Panc1 (cell line): ENCODE results near the gene ARMC8. TPM values are rescaled to one million over a fixed set of nuclear protein-coding genes. Genes with fewer than 3 reads are reported as not detected.

ENCODE experiments used
- ATAC-seq: fragments of 200-7000 bp; cut with Tn5 transposase; 2 replicates; pipeline ENCODE4 v1.9.1; 2020; ENCODE audit warnings: mild to moderate bottlenecking, moderate library complexity
- BruUV-seq: library from RNA; stranded (reverse); fragments of 400-500 nt; replicated peaks from 2 replicates; lab custom pipeline; 2021; lab: Mats Ljungman, UMichigan
- CTCF ChIA-PET: fragments of 300-600 bp; sonication (Branson Sonifier 250); formaldehyde crosslinking; loops from one replicate; lab custom pipeline; 2022; ENCODE audit warnings: antibody characterized with exemption; lab: Charles Lee
- POLR2A ChIA-PET: fragments of 300-600 bp; sonication (Branson Sonifier 250); formaldehyde crosslinking; loops from one replicate; lab custom pipeline; 2022; ENCODE audit warnings: antibody characterized with exemption; lab: Charles Lee
- DNase-seq: peaks from one replicate; pipeline ENCODE4 v3.0.0-alpha.2; 2010; ENCODE audit warnings: low read depth, low spot score
- H3K27ac ChIP-seq: 2 replicates; pipeline ENCODE4 v1.5.1; 2011; ENCODE audit warnings: mild to moderate bottlenecking, low read length, inconsistent platforms
- H3K27me3 ChIP-seq: fragments of 200-500 bp; sonication (Bioruptor generic); 2 replicates; pipeline ENCODE4 v1.6.0; 2014; ENCODE audit warnings: low read length, inconsistent platforms; ENCODE audit not compliant: control insufficient read depth, insufficient read depth
- H3K36me3 ChIP-seq: fragments of 200-500 bp; sonication (Bioruptor generic); 2 replicates; pipeline ENCODE4 v1.5.1; 2014; ENCODE audit warnings: inconsistent platforms, mild to moderate bottlenecking, low read length, moderate library complexity; ENCODE audit not compliant: control insufficient read depth, insufficient read depth
- H3K4me1 ChIP-seq: 2 replicates; pipeline ENCODE4 v1.5.1; 2011; ENCODE audit warnings: inconsistent platforms, mild to moderate bottlenecking, low read length, moderate library complexity; ENCODE audit not compliant: control insufficient read depth, insufficient read depth
- H3K4me3 ChIP-seq, 2 experiments: 2 replicates each; pipeline ENCODE4 v1.5.1; 2011 to 2012; ENCODE audit warnings: low read depth in 2 of 2, low read length in 2 of 2, mild to moderate bottlenecking in 2 of 2, inconsistent platforms in 1 of 2, moderate library complexity in 1 of 2
- H3K9me3 ChIP-seq: fragments of 200-500 bp; sonication (Bioruptor generic); 2 replicates; pipeline ENCODE4 v1.5.1; 2014; ENCODE audit warnings: low read depth, mild to moderate bottlenecking, inconsistent platforms, low read length, moderate library complexity; ENCODE audit not compliant: control insufficient read depth, insufficient read depth
- CTCF ChIP-seq: fragments of 450-650 bp; IDR thresholded peaks from 2 replicates; pipeline ENCODE4 v1.5.1; 2017; ENCODE audit warnings: mild to moderate bottlenecking
- POLR2AphosphoS5 ChIP-seq: IDR thresholded peaks from 2 replicates; pipeline ENCODE4 v1.6.1; 2012; ENCODE audit warnings: mild to moderate bottlenecking, low read depth, low read length, moderate library complexity
- REST ChIP-seq, 2 experiments: IDR thresholded peaks; 2 replicates each; pipeline ENCODE4 v1.6.1; 2011 to 2012; ENCODE audit warnings: low read depth in 2 of 2, control low read depth in 1 of 2, low read length in 1 of 2, mild to moderate bottlenecking in 1 of 2, moderate library complexity in 1 of 2; ENCODE audit not compliant: insufficient read depth in 1 of 2
- SIN3A ChIP-seq: IDR thresholded peaks from 2 replicates; pipeline ENCODE4 v1.6.1; 2012; ENCODE audit warnings: low read depth, mild to moderate bottlenecking, low read length, moderate library complexity, borderline replicate concordance; ENCODE audit not compliant: insufficient read depth
- in situ Hi-C: cut with HindIII; loops from 2 replicates; pipeline ENCODE4 v1.10.0; 2016; ENCODE audit warnings: low sequenced_read_pairs, low pct_unique_long_range_greater_than_20kb
- intact Hi-C: fragments of 100-400 bp; cut with micrococcal nuclease; formaldehyde crosslinking; loops from one replicate; pipeline ENCODE4 v1.10.0; 2022; ENCODE audit not compliant: unreplicated experiment
- total RNA-seq: library from RNA; stranded (reverse); gene quantifications from one replicate; pipeline ENCODE4 v1.2.1, GENCODE V29; 2021; ENCODE audit not compliant: unreplicated experiment

ARMC8 gene
- total RNA-seq, 1 experiment from 2014 or later, result 56.0 TPM

GRCh38 chr3:138329984-138330293 lies 142.8 kb downstream of the ARMC8 start:
- BruUV-seq, result no TSS peak
- in situ Hi-C loops, result no loop called here

GRCh38 chr3:138331143-138331894 lies 144.2 kb downstream of the ARMC8 start:
- H3K27ac ChIP-seq, result no peak overlapping the region
- BruUV-seq, result no TSS peak
- in situ Hi-C loops (no loop called here), intact Hi-C loops (loop anchor here (10.0 kb wide), 1 partner anchor 73 kb away; no protein-coding TSS in a partner anchor)
- CTCF ChIA-PET, result interaction anchor here (0.6 to 1.0 kb wide), 3 partner anchors 15 to 592 kb away, joined by 3 to 20 read pairs (median 6); no protein-coding TSS in a partner anchor
- H3K4me1 ChIP-seq, result peaks cover 7% of the 10 kb centered on the region; the same call in 1 of the 2 replicates
- no peak for ATAC-seq
- no peaks in the 10 kb centered on the region for H3K9me3 ChIP-seq
- H3K4me3 ChIP-seq, result no peak overlapping the region
- no peaks in the 10 kb centered on the region for H3K36me3 ChIP-seq
- TF ChIP-seq CTCF (peak; percentile 46), SIN3A (no peak)
- H3K27me3 ChIP-seq, result peaks cover 24% of the 10 kb centered on the region
- POLR2A ChIA-PET, result no interaction called here
- DNase-seq, result no peak

More at GRCh38 chr3:138329984-138330293, 142.8 kb downstream of the ARMC8 start:
- Histone ChIP-seq H3K27ac (no peak overlapping the region), H3K27me3 (peaks cover 24% of the 10 kb centered on the region), H3K4me1 (peaks cover 7% of the 10 kb centered on the region; the same call in 1 of the 2 replicates), H3K9me3 (no peaks in the 10 kb centered on the region), H3K36me3 (no peaks in the 10 kb centered on the region), H3K4me3 (peak overlapping the region; percentile 60 to 69)
- no peak for TF ChIP-seq REST (IDR thresholded peaks at IDR 0.05; ENCODE audit: insufficient read depth in 1 of 2, low read depth in 2 of 2, low read length in 1 of 2)
- DNase-seq (no peak), ATAC-seq (no peak)
- POLR2A ChIA-PET, result no interaction called here
- CTCF ChIA-PET, result no interaction called here
- intact Hi-C loops, result loop anchor here (5.0 to 10.0 kb wide), 2 partner anchors 75 to 148 kb away; no protein-coding TSS in a partner anchor

GRCh38 chr3:138332472-138333073 lies 145.5 kb downstream of the ARMC8 start:
- ATAC-seq (no peak), DNase-seq (peak; percentile 33)
- Histone ChIP-seq H3K36me3 (no peaks in the 10 kb centered on the region), H3K27me3 (peaks cover 24% of the 10 kb centered on the region), H3K27ac (no peak overlapping the region), H3K4me3 (no peak overlapping the region), H3K9me3 (no peaks in the 10 kb centered on the region), H3K4me1 (peaks cover 7% of the 10 kb centered on the region; the same call in 1 of the 2 replicates)
- intact Hi-C loops (loop anchor here (10.0 kb wide), 1 partner anchor 72 kb away; no protein-coding TSS in a partner anchor), in situ Hi-C loops (no loop called here)
- ChIA-PET CTCF (interaction anchor here (0.7 kb wide), 2 partner anchors 40 to 583 kb away, joined by 4 read pairs; no protein-coding TSS in a partner anchor), POLR2A (no interaction called here)
- no TSS peak for BruUV-seq
- peak; percentile 78 for TF ChIP-seq CTCF
- TF ChIP-seq POLR2AphosphoS5, result no peak
